Esophagus muscularis mucosa (tissue), 4 donors: Measurements from ENCODE around the gene MTA2. TPM values are rescaled to one million over a fixed set of nuclear protein-coding genes. Genes with fewer than 3 reads are reported as not detected.

Experiments
- DNase-seq: peaks from one replicate; pipeline ENCODE4 v3.0.0-alpha.2; 2017; ENCODE audit errors: extremely low spot score
- H3K27ac ChIP-seq, 4 donors: fragments of 200-600 bp; sonication (generic); replicated peaks in 1 of 4; 1 replicate in 3 of 4; 2 replicates in 1 of 4; pipeline ENCODE4 v1.5.1; 2016 to 2019; ENCODE audit warnings: mild to moderate bottlenecking in 1 of 4
- H3K27me3 ChIP-seq, 4 donors: fragments of 200-600 bp; sonication (generic); one replicate each; pipeline versions ENCODE4 v1.5.1 to v1.6.0; 2016 to 2019
- H3K36me3 ChIP-seq, 4 donors: fragments of 200-600 bp; sonication (generic); one replicate each; pipeline ENCODE4 v1.5.1; 2016 to 2019
- H3K4me1 ChIP-seq, 4 donors: fragments of 200-600 bp; sonication (generic); one replicate each; pipeline ENCODE4 v1.5.1; 2016 to 2019
- H3K4me3 ChIP-seq, 4 donors: fragments of 200-600 bp; sonication (generic); 1 replicate in 2 of 4; 2 replicates in 2 of 4; pipeline ENCODE4 v1.5.1; 2016 to 2019; ENCODE audit warnings: mild to moderate bottlenecking in 4 of 4, moderate library complexity in 1 of 4
- H3K9me3 ChIP-seq, 4 donors: fragments of 200-600 bp; sonication (generic); 1 replicate in 3 of 4; 2 replicates in 1 of 4; pipeline ENCODE4 v1.5.1; 2016 to 2019
- CTCF ChIP-seq, 3 experiments: fragments of 200-600 bp in 2 of 3; fragments of 450-650 bp in 1 of 3; sonication (generic) in 2 of 3; IDR thresholded peaks; one replicate each; pipeline ENCODE4 v1.5.1; 2017 to 2019; ENCODE audit warnings: antibody characterized with exemption in 3 of 3, mild to moderate bottlenecking in 2 of 3, moderate library complexity in 1 of 3
- EP300 ChIP-seq: sonication (generic); formaldehyde crosslinking; IDR thresholded peaks from one replicate; pipeline ENCODE4 v1.6.1; 2017; ENCODE audit warnings: antibody characterized with exemption
- POLR2A ChIP-seq: fragments of 450-650 bp; IDR thresholded peaks from one replicate; pipeline ENCODE4 v1.6.1; 2017; ENCODE audit warnings: antibody characterized with exemption, moderate library complexity, mild to moderate bottlenecking, low read depth
- POLR2AphosphoS5 ChIP-seq, 2 donors: sonication (generic); formaldehyde crosslinking; IDR thresholded peaks; one replicate each; pipeline ENCODE4 v1.6.1; 2017; ENCODE audit warnings: antibody characterized with exemption in 2 of 2
- WGBS: methylation state at CpG from one replicate; pipeline ENCODE4 v1.1.5; 2018; 5-methylcytosine and 5-hydroxymethylcytosine counted together
- intact Hi-C: fragments of 100-400 bp; cut with DNase I; formaldehyde crosslinking; loops from one replicate; pipeline ENCODE4 v1.15.1; 2023
- total RNA-seq, 4 donors: library from RNA; depleted of rRNA; stranded (reverse); fragments of >200 nt; gene quantifications; one replicate each; pipeline versions ENCODE4 v1.1.0 to v1.2.1, GENCODE V29; 2016

MTA2 gene
- total RNA-seq, 4 donors from 2014 or later, result 60.2 to 91.4 (median 88.3) TPM

GRCh38 chr11:62605902-62606301 is 4.2 kb upstream of the MTA2 start:
- H3K4me1 ChIP-seq, result peaks cover 20 to 49% (median 32%) of the 10 kb centered on the region in 4 donors
- no peaks in the 10 kb centered on the region for H3K9me3 ChIP-seq
- H3K27ac ChIP-seq, result no peak overlapping the region
- no peaks in the 10 kb centered on the region for H3K27me3 ChIP-seq
- intact Hi-C loops, result no loop called here
- WGBS, result 95% methylated on average over 15 of the region's 15 CpGs
- H3K36me3 ChIP-seq, result peaks cover 13 to 70% (median 60%) of the 10 kb centered on the region in 4 donors
- no peak overlapping the region for H3K4me3 ChIP-seq
- TF ChIP-seq POLR2A, result no peak
- no peak for TF ChIP-seq POLR2AphosphoS5 (IDR thresholded peaks at IDR 0.05)
- TF ChIP-seq EP300, result no peak
- no peak for TF ChIP-seq CTCF (IDR thresholded peaks at IDR 0.05)
- no peak for DNase-seq

GRCh38 chr11:62605467-62605866 is 3.8 kb upstream of the MTA2 start:
- H3K4me1 ChIP-seq, result peaks cover 18 to 49% (median 31%) of the 10 kb centered on the region in 4 donors
- intact Hi-C loops, result no loop called here
- no peak overlapping the region for H3K27ac ChIP-seq
- no peaks in the 10 kb centered on the region for H3K9me3 ChIP-seq
- DNase-seq, result no peak
- no peak overlapping the region for H3K4me3 ChIP-seq
- TF ChIP-seq CTCF (IDR thresholded peaks at IDR 0.05), result no peak
- no peak for TF ChIP-seq EP300
- no peak for TF ChIP-seq POLR2A
- TF ChIP-seq POLR2AphosphoS5 (IDR thresholded peaks at IDR 0.05), result no peak
- 81% methylated on average over 3 of the region's 6 CpGs for WGBS
- H3K27me3 ChIP-seq, result no peaks in the 10 kb centered on the region
- peaks cover 13 to 66% (median 58%) of the 10 kb centered on the region in 4 donors for H3K36me3 ChIP-seq

GRCh38 chr11:62604460-62605120 is 2.9 kb upstream of the MTA2 start:
- Histone ChIP-seq H3K36me3 (peaks cover 13 to 57% (median 51%) of the 10 kb centered on the region in 4 donors), H3K27me3 (no peaks in the 10 kb centered on the region), H3K4me3 (no peak overlapping the region), H3K27ac (no peak overlapping the region), H3K4me1 (peaks cover 23 to 54% (median 33%) of the 10 kb centered on the region in 4 donors), H3K9me3 (no peaks in the 10 kb centered on the region)
- intact Hi-C loops, result no loop called here
- no peak for DNase-seq
- 91% methylated on average over 13 of the region's 13 CpGs for WGBS
- no peak for TF ChIP-seq POLR2A
- TF ChIP-seq CTCF (IDR thresholded peaks at IDR 0.05), result no peak
- TF ChIP-seq POLR2AphosphoS5 (IDR thresholded peaks at IDR 0.05), result no peak
- no peak for TF ChIP-seq EP300

GRCh38 chr11:62603776-62604299 is 2.2 kb upstream of the MTA2 start:
- TF ChIP-seq CTCF (IDR thresholded peaks at IDR 0.05), result no peak
- TF ChIP-seq EP300, result no peak
- TF ChIP-seq POLR2AphosphoS5 (IDR thresholded peaks at IDR 0.05), result no peak
- no peak for TF ChIP-seq POLR2A
- no peak for DNase-seq
- intact Hi-C loops, result no loop called here
- WGBS, result 94% methylated on average over 8 of the region's 8 CpGs
- H3K36me3 ChIP-seq, result peaks cover 13 to 50% (median 45%) of the 10 kb centered on the region in 4 donors
- peak overlapping the region in 2 of 4 donors; percentile 98 to 99 for H3K27ac ChIP-seq
- H3K27me3 ChIP-seq, result no peaks in the 10 kb centered on the region
- no peaks in the 10 kb centered on the region for H3K9me3 ChIP-seq
- H3K4me3 ChIP-seq, result no peak overlapping the region
- peaks cover 27 to 62% (median 39%) of the 10 kb centered on the region in 4 donors for H3K4me1 ChIP-seq
